NK-92 (cell line): Measurements from ENCODE around the gene EMILIN2.
"Not testable (repeated sequence)": the region's sequence is repeated elsewhere in the genome, so short reads cannot be mapped to it uniquely, and the experiment has no call there.

ENCODE experiments used
- DNase-seq: peaks from one replicate; lab custom pipeline; 2025; ENCODE audit not compliant: unreplicated experiment; lab: John Stamatoyannopoulos, UW

Gene EMILIN2

DNA sequence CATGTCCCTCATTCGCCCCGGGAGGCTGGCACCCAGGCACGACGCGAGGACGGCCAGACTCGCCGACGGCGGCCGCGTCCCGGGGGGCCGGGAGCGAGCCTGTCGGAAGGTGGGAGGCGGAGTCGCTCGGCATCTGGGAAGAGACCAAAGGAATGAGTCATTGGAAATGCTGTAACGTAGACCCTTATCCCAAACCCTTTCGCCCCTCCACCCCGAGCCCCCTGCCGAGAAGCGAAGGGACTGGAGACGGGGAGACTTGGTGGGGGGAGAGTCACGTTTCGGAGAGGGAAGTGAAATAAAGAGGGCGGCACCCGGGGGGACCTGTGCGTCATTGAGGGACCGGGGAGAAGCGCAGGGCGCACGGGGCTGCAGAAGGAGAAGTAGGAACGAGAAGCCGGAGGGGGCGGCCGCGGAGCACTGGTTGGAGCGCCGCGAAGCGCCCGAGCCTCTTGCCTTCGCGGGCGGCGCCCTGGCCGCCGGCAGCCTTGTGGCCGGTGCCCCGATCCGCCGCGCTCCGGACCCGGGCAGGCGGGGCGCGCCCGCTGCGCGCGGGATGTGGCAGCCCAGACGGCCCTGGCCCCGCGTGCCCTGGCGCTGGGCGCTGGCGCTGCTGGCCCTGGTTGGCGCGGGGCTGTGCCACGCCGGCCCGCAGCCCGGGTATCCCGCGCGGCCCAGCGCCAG lies at the start of gene EMILIN2:
TSS of gene EMILIN2 (plus strand) at position 371 of the 681 bp plus-strand sequence. CDS start at position 554, 183 bp downstream.
- DNase-seq: no peak

DNA sequence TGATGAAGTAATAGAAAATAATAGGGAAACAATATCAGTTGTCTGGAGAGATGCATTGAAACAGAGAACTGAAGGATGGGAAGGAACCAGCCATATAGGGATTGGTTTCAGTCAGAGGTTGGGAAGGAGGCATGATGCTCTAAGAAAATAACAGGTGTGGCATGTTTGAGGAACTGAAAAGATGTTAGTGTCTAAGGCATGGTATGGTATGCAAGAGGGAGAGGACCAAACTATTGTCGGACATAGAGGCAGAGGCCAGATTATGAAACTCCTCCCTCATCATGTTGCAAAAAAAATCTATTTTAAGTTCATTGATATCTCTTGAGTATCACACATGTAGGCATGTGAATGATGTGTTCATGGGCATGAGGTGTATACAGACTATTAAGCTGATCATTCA lies 48.9 kb upstream of the EMILIN2 start:
- no peak for DNase-seq

DNA sequence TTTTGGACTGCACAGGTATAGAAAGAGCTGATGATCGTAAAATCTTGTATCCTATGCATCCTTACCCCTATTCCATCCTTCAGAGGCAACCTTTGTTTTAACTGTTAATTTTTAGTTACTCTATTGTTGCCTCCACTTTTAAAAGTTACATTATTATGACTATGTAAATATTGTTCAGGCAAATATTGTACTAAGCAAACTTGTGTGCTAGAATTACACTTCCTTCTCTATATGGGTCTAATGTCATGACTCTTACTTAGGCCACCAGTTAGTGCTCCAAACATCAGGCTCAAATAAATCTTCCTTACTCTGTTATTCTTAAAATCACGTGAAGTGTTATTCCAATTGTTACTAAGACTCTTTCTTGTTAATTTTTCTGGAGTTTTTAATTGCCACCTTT lies 47.4 kb upstream of the EMILIN2 start:
- DNase-seq: no peak

DNA sequence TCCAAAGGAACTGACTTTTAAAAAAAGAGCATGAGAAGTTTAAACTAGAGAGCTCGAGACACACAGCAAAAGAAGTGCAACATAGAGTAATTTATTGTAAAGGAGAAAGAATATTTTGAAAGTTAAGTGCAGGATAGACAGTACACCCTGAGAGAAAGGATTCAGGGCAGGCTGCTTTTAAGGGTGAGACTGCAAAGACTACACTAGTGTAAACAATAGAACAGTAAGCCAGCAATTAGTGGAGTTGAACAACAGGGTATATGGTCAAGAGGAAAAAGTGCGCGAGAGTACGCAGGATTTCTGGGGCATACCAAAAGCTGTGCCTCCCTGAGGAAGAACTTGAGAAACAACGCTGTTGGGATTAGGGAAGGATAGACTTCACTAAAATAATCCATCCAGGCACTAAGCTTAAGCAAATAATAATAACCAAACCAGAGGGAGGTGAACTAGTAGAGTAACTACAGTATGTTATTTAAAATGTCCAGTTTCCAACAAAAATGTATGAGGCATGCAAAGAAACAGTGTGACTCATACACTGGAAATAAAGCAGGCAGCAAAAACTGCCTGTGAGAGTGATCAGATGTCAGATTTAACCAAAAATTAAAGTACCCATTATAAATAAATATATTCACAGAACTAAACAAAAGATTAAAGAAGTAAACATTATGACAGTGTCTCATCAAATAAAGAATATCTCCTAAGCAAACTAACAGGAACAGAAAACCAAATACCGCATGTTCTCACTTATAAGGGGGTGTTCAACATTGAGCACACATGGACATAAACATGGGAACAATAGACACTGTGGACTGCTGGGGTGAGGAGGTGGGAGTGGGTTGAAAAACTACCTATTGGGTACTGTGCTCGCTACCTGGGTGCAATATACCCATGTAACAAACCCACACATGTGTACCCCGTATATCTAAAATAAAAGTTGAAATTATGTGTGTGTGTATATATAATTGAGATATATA lies 40.5 kb upstream of the EMILIN2 start:
- no peak for DNase-seq

DNA sequence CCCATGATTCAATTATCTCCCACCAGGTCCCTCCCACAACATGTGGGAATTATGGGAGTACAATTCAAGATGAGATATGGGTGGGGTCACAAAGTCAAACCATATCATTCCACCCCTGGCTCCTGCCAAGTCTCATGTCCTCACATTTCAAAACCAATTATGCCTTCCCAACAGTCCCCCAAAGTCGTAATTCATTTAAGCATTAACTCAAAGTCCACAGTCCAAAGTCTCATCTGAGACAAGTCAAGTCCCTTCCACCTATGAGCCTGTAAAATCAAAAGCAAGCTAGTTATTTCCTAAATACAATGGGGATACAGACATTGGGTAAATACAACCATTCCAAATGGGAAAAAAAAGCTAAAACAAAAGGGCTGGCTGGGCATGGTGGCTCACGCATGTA lies 38.2 kb upstream of the EMILIN2 start:
- DNase-seq: not testable (repeated sequence)

DNA sequence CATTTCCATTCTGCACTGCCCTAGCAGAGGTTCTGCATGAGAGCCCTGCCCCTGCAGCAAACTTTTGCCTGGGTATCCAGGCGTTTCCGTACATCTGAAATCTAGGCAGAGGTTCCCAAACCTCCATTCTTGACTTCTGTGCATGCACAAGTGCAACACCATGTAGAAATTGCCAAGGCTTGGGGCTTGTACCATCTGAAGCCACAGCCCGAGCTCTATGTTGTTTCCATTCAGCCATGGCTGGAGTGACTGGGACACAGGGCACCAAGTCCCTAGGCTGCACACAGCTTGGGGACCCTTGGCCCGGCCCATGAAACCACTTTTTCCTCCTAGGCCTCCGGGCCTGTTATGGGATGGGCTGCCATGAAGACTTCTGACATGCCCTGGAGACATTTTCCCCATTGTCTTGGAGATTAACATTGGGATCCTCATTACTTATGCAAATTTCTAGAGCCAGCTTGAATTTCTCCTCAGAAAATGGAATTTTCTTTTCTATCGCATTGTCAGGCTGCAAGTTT lies 37.1 kb upstream of the EMILIN2 start:
- not testable (repeated sequence) for DNase-seq

DNA sequence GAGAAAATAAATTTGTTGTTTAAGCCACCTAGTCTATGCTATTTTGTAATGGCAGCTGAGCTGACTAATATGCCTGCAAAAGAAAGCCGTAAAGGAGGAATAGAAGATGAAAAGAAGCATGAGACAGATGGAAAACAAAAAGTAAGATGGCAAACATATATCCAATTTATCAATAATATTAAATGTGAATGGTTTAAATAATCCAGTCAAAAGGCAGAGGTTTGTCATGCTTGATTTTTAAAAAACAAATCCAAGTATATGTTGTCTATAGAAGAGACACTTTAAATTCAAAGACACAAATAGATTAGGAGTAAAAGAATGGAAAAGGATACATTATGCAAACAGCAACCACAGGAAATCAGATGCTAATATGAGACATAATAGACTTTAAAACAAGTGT lies 35.4 kb upstream of the EMILIN2 start:
- no peak for DNase-seq

DNA sequence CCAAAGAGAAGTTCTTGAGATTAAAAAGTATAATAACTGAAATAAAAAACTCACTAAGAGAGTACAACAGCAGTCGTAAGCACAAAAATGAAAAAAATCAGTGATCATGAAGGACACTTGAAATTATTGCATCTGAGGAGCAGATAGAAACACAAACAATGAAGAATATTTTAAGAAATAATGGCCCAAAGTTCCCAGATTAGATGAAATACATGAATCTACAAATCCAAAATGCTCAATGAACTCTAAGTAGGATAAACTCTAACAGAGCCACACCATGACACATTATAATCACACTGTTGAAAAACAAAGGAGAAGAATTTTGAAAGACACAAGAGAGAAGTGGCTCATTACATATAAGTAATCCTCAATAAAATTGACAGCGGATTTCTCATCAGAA lies 31.9 kb upstream of the EMILIN2 start:
- no peak for DNase-seq

DNA sequence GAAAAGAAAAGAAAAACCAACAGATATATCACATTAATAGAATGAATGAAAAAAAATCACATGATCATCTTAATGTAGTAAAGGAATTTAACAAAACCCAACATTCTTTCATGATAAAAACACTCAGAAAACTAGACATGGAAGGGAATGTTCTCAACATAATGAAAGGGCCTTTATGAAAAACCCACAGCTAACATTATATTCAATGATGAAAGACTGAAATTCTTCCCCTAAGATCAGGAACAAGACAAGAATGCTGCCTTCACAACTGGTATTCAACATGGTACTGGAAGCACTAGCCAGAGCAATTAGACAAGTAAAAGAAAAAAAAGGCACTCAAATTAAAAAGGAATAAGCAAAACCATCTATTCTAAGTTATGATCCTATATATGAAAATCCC lies 28.5 kb upstream of the EMILIN2 start:
- DNase-seq: no peak

DNA sequence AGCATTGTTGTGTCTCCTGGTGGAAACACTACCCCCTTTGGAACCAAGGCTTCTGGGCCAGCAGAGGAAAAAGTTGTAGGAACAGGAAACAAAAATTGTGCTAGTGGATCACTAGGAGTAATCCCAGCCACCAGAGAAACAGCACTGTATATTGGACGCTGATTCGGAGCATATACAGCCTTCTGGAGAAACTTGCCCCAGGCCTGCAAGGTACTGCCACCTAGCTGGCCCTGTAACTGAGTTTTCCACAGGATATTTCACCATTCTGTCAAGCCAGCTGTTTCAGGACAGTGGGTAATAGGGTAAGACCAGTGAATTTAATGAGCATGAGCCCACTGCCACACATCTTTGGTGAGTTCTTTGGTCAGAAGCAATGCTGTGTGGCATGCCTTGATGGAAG lies 25.1 kb upstream of the EMILIN2 start:
- DNase-seq: no peak

DNA sequence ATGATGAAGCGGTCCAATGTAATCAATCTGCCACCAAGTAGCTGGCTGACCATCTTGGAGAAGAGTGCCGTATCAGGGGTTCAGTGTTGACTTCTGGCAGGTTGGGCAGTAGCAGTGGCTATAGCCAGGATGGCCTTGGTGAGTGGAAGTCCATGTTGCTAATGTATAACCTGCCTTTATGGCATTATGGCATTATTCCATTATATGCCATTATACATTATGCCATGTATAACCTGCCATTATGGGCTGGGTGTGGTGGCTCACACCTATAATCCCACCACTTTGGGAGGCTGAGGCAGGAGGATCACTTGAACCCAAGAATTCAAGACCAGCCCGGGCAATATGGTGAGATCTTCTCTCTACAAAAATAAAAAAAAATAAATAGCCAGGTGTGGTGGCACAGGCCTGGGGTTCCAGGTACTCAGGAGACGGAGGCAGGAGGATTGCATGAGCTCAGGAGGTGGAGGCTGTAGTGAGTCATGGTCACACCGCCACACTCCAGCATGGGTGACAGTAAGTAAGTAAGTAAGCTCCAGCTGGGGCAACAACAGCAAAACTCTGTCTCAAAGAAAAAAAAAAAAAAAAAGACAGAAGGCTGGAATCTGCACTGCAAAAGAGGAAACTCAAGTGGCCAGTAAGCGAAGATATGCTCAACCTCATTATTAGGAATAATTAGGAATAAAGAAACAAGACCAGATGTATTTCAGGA lies 24.4 kb upstream of the EMILIN2 start:
- no peak for DNase-seq

DNA sequence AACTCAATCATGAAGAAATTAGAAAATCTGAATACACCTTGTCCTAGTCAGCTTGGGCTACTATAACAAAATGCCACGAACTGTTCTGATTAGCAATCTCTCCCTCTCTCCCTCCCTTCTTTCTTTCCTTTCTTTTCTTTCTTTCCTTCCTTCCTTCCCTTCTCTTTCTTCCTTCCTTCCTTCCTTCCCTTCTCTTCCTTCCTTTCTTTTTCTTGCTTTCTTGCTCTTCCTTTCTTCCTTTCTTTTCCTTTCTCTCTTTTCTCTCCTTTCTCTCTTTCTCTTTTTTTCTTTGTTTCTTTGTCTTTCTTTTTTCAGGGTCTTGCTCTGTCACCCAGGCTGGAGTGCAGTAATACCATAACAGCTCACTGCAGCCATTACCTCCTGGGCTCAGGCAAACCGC lies 23.6 kb upstream of the EMILIN2 start:
- DNase-seq: no peak

DNA sequence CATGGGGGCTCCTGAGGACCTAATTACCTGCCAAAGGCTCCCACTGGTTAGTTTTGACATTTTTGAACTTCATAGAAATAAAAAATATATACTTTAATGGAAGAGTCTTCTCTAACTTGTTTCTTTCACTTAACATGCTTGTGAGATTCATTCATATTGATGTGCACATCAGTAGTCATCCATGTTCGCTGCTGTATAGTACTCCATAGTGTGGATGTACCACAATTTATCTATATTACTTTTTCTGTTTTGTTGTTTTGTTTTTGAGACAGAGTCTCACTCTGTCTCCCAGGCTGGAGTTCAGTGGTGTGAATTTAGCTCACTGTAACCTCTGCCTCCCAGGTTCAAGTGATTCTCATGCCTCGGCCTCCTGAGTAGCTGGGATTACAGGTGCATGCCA lies 22.8 kb upstream of the EMILIN2 start:
- DNase-seq: no peak

DNA sequence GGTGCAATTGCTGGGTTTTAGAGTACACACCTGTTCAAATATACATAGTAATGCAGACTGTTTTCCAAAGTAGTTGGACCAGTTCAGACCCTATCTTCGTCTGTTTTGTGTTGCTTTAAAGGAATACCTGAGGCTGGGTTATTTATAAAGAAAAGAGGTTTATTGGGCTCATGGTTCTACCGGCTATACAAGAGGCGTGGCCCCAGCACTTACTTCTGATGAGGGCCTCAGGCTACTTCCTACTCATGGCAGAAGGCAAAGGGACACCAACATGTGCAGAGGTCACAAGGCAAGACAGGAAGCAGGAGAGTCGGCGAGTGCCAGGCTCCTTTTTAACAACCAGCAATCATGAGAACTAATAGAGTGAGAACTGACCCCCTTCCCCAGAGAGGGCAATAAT lies 21.9 kb upstream of the EMILIN2 start:
- DNase-seq: no peak

DNA sequence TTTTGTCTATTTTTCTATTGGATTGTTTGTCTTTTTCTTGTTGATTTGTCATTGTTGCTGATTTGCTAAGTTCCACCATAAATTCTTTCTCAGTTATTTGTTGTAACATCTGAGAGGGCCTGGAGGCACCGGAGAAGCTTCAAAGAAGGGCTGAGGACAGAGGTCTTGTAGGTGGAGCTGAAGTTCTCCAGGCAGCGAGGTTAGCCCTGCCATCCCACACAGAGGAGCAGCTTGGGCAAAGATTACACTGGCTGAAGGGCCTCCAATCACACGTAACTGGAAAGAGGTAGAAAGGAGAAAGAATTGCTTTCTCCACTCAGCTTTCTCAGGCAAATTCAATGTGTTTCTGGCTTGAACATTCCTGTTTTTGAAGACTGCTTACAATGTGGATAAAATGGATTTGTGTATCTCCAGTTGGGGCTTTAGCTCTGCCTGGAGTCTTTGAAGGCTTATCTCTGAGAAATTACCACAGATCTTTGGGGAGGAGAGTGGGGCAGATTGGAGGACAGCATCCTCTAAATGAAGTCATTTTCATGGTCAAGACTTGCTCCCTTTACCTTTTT lies 21.1 kb upstream of the EMILIN2 start:
- no peak for DNase-seq

DNA sequence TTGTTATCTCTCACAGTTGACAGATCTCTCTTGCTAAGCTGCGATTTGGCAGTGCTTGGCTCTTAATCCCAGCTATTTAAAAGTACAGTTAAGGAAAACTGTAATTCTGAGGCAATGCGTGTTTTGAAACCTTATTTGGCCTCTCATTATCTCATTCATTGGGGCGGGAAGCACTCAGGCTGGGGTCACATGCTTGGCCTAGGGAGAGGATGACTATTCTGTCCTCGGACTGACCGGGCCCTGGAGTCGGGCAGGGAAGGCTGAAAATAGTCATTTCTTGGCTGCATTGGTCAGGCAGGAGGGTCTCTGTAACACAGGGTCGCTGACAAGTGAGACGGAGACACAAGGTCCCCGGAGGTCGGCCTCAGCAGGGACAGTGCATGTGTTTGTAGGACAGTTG lies 20.2 kb upstream of the EMILIN2 start:
- no peak for DNase-seq

DNA sequence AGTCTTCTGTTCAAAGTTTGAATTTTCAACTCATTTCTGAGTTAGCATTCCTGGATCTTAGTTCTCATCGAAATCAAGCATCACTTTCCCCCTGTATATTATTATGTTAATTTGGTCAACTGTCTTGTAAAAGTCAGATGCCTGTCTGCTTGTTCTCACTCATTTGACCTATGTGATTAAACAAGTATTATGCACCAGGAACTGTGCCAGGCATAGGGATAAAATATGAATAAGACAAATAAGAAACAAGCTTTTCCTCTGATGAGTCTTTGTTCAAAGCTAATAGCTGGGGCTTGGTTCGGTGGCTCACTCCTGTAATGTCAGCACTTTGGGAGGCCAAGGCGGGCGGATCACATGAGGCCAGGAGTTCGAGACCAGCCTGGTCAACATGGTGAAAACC lies 19.7 kb upstream of the EMILIN2 start:
- DNase-seq: no peak

DNA sequence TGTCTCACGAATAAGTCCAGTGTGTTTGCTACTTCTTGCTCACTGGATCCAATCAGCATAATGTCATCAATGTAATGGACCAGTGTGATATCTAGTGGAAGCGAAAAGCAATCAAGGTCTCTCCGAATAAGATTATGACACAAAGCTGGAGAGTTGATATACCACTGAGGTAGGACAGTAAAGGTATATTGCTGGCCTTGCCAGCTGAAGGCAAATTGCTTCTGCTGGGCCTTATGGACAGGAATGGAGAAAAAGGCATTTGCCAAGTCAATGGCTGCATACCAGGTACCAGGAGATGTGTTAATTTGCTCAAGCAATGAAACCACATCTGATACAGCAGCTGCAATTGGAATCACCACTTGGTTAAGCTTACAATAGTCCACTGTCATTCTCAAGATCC lies 10.7 kb upstream of the EMILIN2 start:
- DNase-seq: not testable (repeated sequence)

DNA sequence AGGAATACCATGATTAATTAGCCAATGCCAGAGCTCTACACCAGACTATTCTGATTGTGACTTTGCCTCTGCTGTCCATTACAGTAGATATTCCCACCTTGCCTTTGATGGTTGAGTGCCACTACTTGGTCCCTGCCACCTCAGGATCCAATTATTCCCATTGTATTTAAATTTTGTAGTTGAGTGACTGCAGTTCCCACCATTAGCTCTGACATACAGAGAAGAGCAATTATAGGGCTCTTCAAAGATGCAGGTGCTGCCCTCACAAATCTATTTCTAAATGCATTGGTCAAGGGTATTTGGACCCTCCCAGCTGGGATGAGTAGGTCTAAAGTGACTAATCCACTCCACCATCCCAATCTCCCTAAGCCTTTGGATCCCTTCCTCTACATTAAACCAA lies 9.5 kb upstream of the EMILIN2 start:
- DNase-seq: not testable (repeated sequence)

DNA sequence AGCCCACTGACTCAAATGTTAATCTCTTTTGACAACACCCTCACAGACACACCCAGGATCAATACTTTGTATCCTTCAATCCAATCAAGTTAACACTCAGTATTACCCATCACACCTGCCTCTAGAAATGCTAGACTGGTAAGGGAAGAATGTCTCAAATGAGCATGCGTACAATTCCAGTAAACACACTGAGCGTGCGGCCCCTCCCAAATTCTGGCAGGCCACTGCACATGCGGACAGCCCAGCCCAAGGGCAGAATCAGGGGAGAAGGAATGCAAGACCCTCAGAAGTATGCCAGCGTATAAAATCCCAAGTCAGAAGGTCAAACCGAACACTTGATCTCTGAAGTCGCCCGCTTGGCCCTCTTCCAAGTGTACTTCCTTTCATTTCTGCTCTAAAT lies 7.6 kb upstream of the EMILIN2 start:
- no peak for DNase-seq

DNA sequence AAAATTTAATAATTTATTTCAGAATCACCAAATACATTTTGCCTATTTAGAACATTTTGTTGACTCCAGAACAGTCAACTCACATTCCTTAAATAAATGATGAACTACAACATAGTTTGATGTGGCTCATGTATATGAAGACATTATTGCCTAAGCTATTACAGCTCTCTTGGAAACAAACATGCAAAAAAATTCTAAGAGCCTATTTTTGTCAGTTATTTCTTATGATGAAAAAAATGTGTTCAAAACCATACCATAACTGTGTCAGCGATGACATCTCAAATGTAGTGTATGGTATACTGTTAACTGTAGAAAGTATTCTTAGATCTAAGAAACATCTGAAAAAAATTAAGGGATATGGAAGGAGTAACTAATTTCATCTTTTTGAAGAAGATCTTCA lies 6.3 kb upstream of the EMILIN2 start:
- DNase-seq: no peak
